Psoas muscle (tissue), 8 donors: ENCODE results near the gene DUSP8. TPM values are rescaled to one million over a fixed set of nuclear protein-coding genes. Genes with fewer than 3 reads are reported as not detected.

Experiments
- ATAC-seq, 4 donors: fragments of 200-7000 bp; cut with Tn5 transposase; one replicate each; pipeline ENCODE4 v1.9.1; 2020; ENCODE audit warnings: moderate library complexity in 3 of 4, mild to moderate bottlenecking in 2 of 4
- DNase-seq, 2 donors: peaks; one replicate each; pipeline ENCODE4 v3.0.0-alpha.2; 2020
- H3K27ac ChIP-seq: fragments of 200-600 bp; one replicate; pipeline ENCODE4 v1.8.0; 2022
- H3K27me3 ChIP-seq, 3 donors: fragments of 200-600 bp in 1 of 3; one replicate each; pipeline versions ENCODE4 v1.6.1 to v1.8.0; 2013 to 2022; ENCODE audit warnings: low read length in 2 of 3, mild to moderate bottlenecking in 2 of 3, moderate library complexity in 1 of 3; ENCODE audit not compliant: insufficient read depth in 3 of 3
- H3K36me3 ChIP-seq, 2 donors: fragments of 200-600 bp in 1 of 2; one replicate each; pipeline versions ENCODE4 v1.6.1 to v1.8.0; 2013 to 2022; ENCODE audit warnings: low read depth in 1 of 2, mild to moderate bottlenecking in 1 of 2, moderate library complexity in 1 of 2; ENCODE audit not compliant: insufficient read depth in 1 of 2
- H3K4me1 ChIP-seq: fragments of 200-600 bp; one replicate; pipeline ENCODE4 v1.8.0; 2022
- H3K4me3 ChIP-seq: fragments of 200-600 bp; one replicate; pipeline ENCODE4 v1.8.0; 2022; ENCODE audit warnings: mild to moderate bottlenecking
- H3K9me3 ChIP-seq: fragments of 200-600 bp; one replicate; pipeline ENCODE4 v1.8.0; 2022
- CTCF ChIP-seq: fragments of 200-600 bp; IDR thresholded peaks from one replicate; pipeline ENCODE4 v1.8.0; 2022; ENCODE audit warnings: antibody characterized with exemption
- WGBS, 3 donors: extraction: QIAGEN DNeasy Blood & Tissue Kit; methylation state at CpG; one replicate each; pipeline versions ENCODE4 v1.1.6 to v1.1.7; 2013; 5-methylcytosine and 5-hydroxymethylcytosine counted together
- intact Hi-C, 2 donors: fragments of 100-400 bp; cut with DNase I; formaldehyde crosslinking; loops; one replicate each; pipeline versions ENCODE4 v1.11.0 to v1.14.2; 2022
- polyA plus RNA-seq, 3 donors: library from polyadenylated mRNA; stranded (reverse); fragments of 200-250 nt; gene quantifications; one replicate each; pipeline ENCODE4 v1.2.3, GENCODE V29; 2013
- total RNA-seq, 4 donors: library from RNA; stranded (reverse); fragmentation: NEBNext Ultra II Directional in 2 of 4; extraction: Animal tissue kit (Norgen Biotek cat#: 25700) in 2 of 4; gene quantifications; one replicate each; pipeline versions ENCODE4 v1.2.1 to v1.2.4, GENCODE V29; 2021 to 2023
- donor health status: healthy with polysubstance abuse.
- donor health status: DM: no; HTN: no; CAD: no; lungs with moderate emphysema.
- donor health status: Bipolar disorder and iron deficiency.
- donor health status: healthy.
- donor health status: DM: yes; HTN: yes; CAD: no.
- donor health status: DM: no; HTN: no; CAD: no.
- donor health status: DM: no; HTN: no; CAD: no.
- donor health status: DM: yes; HTN: yes; CAD: no.

DUSP8 gene
- total and polyA plus RNA-seq, 7 donors = 1.0 to 15.2 (median 9.9) TPM

GRCh38 chr11:1564535-1565172 lies 7.4 kb downstream of the DUSP8 start:
- H3K9me3 ChIP-seq = no peaks in the 10 kb centered on the region
- no peak for TF ChIP-seq CTCF
- intact Hi-C loops = no loop called here
- H3K27ac ChIP-seq = peak overlapping the region; percentile 16
- no peaks in the 10 kb centered on the region for H3K27me3 ChIP-seq
- H3K36me3 ChIP-seq = peaks cover 0 to 35% of the 10 kb centered on the region in 2 donors
- H3K4me1 ChIP-seq = peaks cover 46% of the 10 kb centered on the region
- no peak overlapping the region for H3K4me3 ChIP-seq
- ATAC-seq = peak in 3 of 4 donors; percentile 36 to 53 (median 41)
- WGBS, 3 donors = 39 to 45% (median 40%) methylated on average over 15 to 16 of the region's 16 CpGs
- DNase-seq = peak; percentile 74 to 75

- no peak for TF ChIP-seq CTCF
- peak in 1 of 2 donors; percentile 47 for DNase-seq
- Histone ChIP-seq H3K9me3 (no peaks in the 10 kb centered on the region), H3K36me3 (peaks cover 0 to 35% of the 10 kb centered on the region in 2 donors), H3K27ac (peak overlapping the region; percentile 16), H3K4me1 (peaks cover 53% of the 10 kb centered on the region), H3K27me3 (no peaks in the 10 kb centered on the region), H3K4me3 (no peak overlapping the region)
- 79 to 86% (median 82%) methylated on average over 25 to 29 of the region's 29 CpGs for WGBS, 3 donors
- ATAC-seq = no peak
- intact Hi-C loops = no loop called here
These were observed 8.2 kb downstream of the DUSP8 start for GRCh38 chr11:1563697-1564534.

GRCh38 chr11:1563149-1563638 lies 8.9 kb downstream of the DUSP8 start:
- no peaks in the 10 kb centered on the region for H3K27me3 ChIP-seq
- WGBS, 3 donors = 77 to 87% (median 80%) methylated on average over 8 to 12 of the region's 12 CpGs
- H3K4me1 ChIP-seq = peaks cover 60% of the 10 kb centered on the region
- H3K27ac ChIP-seq = no peak overlapping the region
- peaks cover 0 to 35% of the 10 kb centered on the region in 2 donors for H3K36me3 ChIP-seq
- DNase-seq (peak in 1 of 2 donors; percentile 48), ATAC-seq (no peak)
- no peak for TF ChIP-seq CTCF
- intact Hi-C loops = no loop called here
- no peak overlapping the region for H3K4me3 ChIP-seq
- no peaks in the 10 kb centered on the region for H3K9me3 ChIP-seq

- ATAC-seq (no peak), DNase-seq (peak in 1 of 2 donors; percentile 10)
- H3K9me3 ChIP-seq = no peaks in the 10 kb centered on the region
- intact Hi-C loops = no loop called here
- H3K36me3 ChIP-seq = peaks cover 0 to 38% of the 10 kb centered on the region in 2 donors
- no peak overlapping the region for H3K4me3 ChIP-seq
- H3K27me3 ChIP-seq = no peaks in the 10 kb centered on the region
- H3K27ac ChIP-seq = no peak overlapping the region
- WGBS, 3 donors = 94 to 95% (median 95%) methylated on average over 14 of the region's 14 CpGs
- H3K4me1 ChIP-seq = peaks cover 57% of the 10 kb centered on the region
- TF ChIP-seq CTCF = no peak
These were observed 9.5 kb downstream of the DUSP8 start for GRCh38 chr11:1562469-1563148.
